ENCODE results near the gene FGG.

DNA sequence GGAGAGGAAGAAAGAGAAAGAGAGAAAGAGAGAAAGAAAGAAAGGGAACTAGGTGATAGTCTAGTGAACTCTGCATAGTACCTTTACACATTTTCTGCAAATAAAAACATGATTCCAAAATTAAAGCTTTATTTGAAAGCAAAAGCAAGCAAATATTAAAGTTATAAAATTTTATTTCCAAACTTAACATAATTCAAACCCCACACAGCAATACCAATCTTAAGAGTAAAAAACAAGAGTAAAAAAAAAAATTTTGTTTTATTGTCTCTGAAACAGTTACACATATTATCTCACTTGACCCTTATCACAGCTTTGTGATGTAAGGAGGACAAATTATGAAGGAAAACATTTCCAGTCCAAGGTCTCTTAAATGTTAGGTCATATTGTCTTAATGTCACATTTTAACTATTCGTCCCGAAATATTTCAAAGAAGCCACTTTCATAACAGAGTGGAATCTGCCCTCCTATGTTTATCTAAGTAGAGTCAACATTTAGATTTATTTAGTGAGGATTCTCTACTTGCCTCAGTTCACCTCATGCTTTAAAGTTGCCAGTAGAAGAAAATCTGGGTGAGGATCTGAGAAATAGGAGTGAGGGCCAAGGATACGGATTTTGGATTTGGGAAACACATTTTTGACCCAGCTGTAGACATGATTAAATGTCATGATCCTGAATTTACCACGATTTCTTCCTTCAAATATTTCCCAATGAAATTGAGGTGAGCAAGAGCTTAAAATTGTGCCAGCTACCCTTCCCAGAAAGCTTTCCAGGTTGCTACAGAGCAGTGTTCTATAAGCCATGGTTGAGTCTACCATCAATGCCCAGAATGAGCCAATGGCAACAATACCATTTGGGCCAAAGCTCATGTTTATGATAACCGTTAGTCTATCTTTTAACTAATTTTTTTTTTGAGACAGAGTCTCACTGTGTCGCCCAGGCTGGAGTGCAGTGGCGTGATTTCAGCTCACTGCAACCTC, 14.4 kb downstream of the FGG start:
- TF ChIP-seq YY1 (IDR thresholded peaks at IDR 0.05; ENCODE audit: low read depth) (no peak), TAF1 (IDR thresholded peaks at IDR 0.05; ENCODE audit: low read depth) (no peak), TCF12 (IDR thresholded peaks at IDR 0.05; ENCODE audit: low read depth) (no peak), RAD21 (IDR thresholded peaks at IDR 0.05; ENCODE audit: low read depth) (no peak), NFIC (IDR thresholded peaks at IDR 0.05) (no peak), EP300 (IDR thresholded peaks at IDR 0.05; ENCODE audit: borderline replicate concordance) (no peak), EGR1 (IDR thresholded peaks at IDR 0.05) (no peak), FOXM1 (IDR thresholded peaks at IDR 0.05; ENCODE audit: borderline replicate concordance, low read depth) (no peak), TEAD4 (IDR thresholded peaks at IDR 0.05) (no peak)
- TF ChIP-seq, protein P1, sequence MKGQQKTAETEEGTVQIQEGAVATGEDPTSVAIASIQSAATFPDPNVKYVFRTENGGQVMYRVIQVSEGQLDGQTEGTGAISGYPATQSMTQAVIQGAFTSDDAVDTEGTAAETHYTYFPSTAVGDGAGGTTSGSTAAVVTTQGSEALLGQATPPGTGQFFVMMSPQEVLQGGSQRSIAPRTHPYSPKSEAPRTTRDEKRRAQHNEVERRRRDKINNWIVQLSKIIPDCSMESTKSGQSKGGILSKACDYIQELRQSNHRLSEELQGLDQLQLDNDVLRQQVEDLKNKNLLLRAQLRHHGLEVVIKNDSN (IDR thresholded peaks at IDR 0.05) = no peak
- TF ChIP-seq, protein P2, sequence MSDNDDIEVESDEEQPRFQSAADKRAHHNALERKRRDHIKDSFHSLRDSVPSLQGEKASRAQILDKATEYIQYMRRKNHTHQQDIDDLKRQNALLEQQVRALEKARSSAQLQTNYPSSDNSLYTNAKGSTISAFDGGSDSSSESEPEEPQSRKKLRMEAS (IDR thresholded peaks at IDR 0.05) = no peak
- TF ChIP-seq, protein P3, sequence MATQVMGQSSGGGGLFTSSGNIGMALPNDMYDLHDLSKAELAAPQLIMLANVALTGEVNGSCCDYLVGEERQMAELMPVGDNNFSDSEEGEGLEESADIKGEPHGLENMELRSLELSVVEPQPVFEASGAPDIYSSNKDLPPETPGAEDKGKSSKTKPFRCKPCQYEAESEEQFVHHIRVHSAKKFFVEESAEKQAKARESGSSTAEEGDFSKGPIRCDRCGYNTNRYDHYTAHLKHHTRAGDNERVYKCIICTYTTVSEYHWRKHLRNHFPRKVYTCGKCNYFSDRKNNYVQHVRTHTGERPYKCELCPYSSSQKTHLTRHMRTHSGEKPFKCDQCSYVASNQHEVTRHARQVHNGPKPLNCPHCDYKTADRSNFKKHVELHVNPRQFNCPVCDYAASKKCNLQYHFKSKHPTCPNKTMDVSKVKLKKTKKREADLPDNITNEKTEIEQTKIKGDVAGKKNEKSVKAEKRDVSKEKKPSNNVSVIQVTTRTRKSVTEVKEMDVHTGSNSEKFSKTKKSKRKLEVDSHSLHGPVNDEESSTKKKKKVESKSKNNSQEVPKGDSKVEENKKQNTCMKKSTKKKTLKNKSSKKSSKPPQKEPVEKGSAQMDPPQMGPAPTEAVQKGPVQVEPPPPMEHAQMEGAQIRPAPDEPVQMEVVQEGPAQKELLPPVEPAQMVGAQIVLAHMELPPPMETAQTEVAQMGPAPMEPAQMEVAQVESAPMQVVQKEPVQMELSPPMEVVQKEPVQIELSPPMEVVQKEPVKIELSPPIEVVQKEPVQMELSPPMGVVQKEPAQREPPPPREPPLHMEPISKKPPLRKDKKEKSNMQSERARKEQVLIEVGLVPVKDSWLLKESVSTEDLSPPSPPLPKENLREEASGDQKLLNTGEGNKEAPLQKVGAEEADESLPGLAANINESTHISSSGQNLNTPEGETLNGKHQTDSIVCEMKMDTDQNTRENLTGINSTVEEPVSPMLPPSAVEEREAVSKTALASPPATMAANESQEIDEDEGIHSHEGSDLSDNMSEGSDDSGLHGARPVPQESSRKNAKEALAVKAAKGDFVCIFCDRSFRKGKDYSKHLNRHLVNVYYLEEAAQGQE (IDR thresholded peaks at IDR 0.05; ENCODE audit: low read depth) = no peak
